Activated CD4-positive, alpha-beta T cell treated with anti-CD3 and anti-CD28 coated beads for 48 hours (primary cell): ENCODE results near the gene NOD2.
A peak's percentile ranks its signal among the peaks of the same experiment; 100 is the strongest.

Experiments used
- DNase-seq: peaks from one replicate; pipeline ENCODE4 v3.0.0-alpha.2; 2020

Gene NOD2

DNA sequence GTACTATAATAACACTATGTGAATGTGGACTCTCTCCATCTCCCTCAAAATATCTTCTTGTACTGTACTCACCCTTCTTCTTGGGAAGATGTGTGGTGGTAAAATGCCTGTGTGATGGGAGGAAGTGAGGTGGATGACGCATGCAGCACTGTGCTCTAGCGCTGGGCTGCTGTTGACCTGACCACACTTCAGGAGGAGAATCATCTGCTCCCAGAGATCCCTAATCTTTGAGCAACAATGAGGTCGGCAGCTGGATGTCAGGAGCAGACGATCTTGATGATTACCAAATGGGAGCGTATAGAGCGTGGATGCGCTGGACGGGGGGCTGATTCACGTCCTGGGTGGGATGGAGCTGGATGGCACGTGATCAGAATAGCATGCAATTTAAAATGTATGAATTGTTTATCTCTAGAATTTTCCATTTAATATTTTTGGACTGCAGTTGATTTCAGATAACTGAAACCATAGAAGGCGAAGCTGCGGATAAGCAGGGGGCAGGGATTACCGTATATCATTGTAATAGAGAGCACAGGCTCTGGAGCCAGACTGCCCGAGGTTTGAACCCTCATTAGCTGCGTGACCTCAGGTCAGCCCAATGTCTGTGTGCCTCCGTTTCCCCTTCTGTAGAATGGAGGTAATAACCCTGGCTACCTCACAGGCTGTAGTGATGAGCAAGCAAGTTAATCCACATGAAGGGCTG is 24.8 kb downstream of the NOD2 start:
- DNase-seq: no peak

DNA sequence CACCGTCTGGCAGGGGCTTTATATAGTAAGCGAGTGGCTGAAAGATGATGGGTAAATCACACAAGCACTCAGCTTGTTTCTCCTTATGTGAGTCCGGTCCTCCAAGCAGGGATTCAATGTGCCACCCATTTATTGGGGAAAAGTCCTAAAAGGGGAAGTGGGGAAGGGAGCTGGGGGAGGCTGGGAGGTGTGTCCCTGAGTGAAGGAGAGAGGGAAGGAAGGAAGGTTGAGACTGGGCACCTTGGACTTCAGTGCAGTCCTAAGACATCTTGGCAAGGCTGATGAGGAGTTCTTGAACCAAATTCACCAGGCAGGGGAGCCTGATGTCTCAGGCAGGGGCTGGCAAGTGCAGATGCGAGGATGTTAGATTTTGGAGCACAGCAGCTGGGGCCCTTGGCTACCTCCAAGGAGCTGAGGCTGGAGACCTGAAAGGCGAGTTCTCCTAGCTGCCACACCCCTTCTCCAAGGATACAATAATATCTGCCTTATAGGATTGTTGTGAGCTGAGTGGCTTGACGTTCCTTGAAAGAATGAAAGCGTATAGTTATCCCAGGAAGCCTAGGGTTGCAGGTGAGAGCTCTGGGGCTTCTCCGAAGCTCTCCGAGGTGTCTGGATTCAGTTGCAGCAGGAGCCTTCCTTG is 25.5 kb downstream of the NOD2 start:
- DNase-seq: no peak

DNA sequence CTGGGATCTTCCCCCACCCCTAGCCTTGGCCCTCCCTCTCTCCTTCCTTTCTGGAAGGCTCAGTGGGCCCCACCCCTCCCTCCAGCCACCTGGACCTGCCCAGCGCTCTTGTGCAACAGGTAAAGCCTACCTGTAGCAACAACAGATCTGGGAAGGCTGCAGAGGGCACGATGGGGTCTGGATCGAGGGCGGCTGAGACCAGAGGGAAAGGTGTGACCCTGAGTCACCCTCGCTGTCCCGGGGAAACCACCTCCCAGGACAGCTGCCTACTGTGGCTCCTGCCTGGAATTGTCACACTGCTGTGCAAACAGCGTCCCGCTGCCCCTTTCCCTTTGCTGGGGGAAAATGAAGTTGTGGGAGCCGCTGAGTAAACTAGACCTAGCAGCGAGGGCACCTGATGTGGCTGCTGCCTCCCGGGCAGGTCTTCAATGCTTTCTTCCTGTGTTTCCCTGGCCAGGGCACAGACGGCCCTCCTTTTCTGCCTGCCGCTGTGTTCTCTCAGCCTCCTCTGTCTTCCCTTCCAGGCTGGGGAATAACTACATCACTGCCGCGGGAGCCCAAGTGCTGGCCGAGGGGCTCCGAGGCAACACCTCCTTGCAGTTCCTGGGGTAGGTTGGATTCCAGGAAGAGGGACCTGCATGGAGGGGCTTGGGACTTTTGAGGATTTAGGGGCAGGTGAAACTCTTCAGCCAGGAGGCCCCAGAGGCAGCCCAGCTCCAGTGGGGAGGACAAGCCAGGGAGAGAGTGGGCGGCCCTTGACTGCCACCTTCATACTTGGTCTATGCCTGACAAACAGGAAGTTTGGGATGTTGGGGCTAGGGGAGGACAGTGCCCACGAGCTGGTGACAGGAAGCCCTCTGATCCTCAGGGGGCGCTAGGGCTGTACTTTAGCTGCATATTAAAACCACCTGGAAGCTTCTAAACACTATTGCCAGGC is 26.3 kb downstream of the NOD2 start:
- no peak for DNase-seq

DNA sequence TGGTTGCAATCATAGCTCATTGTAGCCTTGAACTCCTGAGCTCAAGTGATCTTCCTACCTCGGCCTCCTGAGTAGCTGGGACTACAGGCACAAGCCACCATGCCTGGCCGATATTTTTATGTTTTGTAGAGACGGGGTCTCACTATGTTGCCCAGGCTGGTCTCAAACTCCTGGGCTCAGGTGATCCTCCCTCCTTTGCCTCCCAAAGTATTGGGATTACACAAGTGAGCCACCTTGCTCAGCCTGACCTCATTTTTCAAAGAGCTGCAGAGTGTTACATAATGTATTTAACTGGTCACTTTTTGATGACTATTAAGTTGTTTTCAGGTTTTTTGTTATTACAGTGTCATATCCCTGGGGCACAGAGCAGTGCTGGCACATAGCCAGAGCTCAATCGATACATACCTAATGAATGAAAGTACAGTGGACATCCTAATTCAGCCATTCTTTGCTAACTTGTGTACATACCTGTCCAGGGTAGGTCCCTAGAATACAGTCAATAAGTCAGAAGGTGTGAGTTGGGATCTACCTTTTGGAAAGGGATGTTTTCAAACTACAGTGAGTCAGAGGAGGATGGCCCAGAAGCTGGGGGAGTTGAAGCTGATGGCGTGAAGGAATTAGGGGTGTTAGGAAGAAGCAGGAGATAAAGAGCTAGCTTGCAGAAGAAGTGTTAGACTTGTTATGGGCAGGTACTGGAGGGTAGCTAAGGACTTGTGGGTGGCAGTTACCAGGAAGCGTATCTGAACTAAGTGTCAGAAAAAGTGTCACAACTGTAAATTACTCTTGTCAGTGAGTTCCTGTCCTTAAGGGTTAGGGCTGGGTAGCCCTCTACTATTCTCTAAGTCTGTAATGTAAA is 28.4 kb downstream of the NOD2 start:
- DNase-seq: no peak

DNA sequence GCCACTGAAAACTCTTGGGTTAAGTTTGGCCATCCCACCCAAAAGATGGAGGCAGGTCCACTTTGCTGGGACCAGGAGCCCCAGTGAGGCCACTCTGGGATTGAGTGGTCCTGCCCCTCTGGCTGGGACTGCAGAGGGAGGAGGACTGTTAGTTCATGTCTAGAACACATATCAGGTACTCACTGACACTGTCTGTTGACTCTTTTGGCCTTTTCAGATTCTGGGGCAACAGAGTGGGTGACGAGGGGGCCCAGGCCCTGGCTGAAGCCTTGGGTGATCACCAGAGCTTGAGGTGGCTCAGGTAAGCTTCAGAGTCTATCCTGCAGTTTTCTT is 29.0 kb downstream of the NOD2 start:
- no peak for DNase-seq

DNA sequence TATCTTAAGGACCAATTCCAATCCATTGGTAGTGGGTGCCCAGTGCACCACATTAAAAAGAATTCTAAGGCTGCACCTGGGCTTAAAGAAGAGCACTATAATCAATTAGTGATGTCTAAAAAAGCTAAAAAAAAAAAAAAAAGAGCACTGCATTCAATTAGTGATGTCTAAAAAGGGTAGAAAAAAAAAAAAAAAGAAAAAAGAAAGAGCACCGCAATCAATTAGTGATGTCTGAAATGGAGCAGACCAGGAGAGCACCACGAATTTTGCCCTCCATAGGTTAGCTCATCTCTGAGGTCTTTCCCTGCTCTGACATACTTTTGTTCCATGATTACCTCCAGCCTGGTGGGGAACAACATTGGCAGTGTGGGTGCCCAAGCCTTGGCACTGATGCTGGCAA is 29.6 kb downstream of the NOD2 start:
- DNase-seq: no peak

DNA sequence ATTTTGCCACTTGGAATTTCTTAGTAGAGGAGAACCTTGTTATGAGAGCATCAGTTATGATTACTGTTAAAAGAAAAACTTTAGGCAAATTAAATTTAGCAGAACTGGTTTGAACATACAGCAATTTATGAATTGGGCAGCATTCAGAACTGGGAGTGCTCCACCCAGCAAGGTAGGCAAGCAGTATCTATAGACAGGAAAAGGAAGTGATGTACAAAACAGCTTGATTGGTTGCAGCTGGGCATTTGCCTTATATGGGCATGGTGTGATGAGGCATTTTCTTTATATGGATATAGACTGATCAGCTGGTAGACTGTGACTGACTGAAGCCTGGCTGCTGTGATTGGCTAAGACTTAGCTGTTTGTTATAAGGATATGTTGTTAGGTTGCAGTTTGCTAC is 30.9 kb downstream of the NOD2 start:
- no peak for DNase-seq

DNA sequence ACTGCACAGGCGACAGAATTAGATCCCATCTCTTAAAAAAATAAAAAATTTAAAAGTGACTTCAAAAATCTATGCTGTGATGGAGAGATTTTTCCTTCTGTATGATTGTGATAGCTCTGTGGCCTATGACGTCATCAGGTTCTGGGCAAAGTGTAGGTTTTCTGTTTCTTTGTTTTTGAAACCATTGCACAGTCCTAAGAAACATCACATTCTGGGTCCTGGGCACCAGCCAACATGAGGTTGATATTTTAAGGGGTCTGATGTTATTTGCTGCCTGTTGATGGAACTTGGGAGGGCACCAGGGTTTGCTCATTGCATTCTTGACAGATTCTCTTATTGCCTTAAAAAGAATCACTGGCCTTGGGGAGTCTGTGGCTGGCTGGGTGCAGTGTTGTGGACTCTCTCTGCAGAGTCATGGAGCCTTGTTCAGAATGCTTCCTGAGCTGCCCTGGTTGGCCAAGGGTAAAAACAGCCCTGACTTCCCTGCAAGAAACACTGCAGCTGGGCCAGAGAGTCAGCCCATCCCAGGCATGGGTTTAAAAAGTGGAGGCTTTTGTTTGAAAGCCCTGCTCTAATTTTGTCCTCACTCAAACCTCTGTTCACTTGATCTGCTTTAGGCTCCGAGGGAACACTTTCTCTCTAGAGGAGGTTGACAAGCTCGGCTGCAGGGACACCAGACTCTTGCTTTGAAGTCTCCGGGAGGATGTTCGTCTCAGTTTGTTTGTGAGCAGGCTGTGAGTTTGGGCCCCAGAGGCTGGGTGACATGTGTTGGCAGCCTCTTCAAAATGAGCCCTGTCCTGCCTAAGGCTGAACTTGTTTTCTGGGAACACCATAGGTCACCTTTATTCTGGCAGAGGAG is 38.0 kb downstream of the NOD2 start:
- no peak for DNase-seq

DNA sequence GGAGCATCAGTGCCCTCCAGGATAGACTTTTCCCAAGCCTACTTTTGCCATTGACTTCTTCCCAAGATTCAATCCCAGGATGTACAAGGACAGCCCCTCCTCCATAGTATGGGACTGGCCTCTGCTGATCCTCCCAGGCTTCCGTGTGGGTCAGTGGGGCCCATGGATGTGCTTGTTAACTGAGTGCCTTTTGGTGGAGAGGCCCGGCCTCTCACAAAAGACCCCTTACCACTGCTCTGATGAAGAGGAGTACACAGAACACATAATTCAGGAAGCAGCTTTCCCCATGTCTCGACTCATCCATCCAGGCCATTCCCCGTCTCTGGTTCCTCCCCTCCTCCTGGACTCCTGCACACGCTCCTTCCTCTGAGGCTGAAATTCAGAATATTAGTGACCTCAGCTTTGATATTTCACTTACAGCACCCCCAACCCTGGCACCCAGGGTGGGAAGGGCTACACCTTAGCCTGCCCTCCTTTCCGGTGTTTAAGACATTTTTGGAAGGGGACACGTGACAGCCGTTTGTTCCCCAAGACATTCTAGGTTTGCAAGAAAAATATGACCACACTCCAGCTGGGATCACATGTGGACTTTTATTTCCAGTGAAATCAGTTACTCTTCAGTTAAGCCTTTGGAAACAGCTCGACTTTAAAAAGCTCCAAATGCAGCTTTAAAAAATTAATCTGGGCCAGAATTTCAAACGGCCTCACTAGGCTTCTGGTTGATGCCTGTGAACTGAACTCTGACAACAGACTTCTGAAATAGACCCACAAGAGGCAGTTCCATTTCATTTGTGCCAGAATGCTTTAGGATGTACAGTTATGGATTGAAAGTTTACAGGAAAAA is 38.8 kb downstream of the NOD2 start:
- DNase-seq: no peak

DNA sequence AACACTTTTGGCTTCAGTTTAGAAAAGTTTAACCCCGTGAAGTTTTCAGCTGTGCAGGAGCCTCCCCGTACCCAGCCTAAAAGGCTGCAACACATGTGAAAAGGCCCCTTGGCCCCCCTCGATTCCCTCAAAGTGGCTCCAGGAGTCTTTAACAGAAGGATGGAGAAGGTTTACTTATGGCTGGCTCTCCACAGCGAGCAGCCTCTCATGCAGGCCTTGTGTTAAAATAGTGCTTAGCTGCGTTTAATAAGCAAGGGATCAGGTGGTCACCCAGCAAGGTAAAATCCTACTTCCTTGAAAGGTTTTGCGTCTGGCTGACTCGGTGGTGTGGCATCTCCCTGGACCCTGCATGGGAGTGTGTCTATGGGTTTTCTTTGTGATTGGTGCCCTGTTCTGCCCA is 40.1 kb downstream of the NOD2 start:
- DNase-seq: no peak

DNA sequence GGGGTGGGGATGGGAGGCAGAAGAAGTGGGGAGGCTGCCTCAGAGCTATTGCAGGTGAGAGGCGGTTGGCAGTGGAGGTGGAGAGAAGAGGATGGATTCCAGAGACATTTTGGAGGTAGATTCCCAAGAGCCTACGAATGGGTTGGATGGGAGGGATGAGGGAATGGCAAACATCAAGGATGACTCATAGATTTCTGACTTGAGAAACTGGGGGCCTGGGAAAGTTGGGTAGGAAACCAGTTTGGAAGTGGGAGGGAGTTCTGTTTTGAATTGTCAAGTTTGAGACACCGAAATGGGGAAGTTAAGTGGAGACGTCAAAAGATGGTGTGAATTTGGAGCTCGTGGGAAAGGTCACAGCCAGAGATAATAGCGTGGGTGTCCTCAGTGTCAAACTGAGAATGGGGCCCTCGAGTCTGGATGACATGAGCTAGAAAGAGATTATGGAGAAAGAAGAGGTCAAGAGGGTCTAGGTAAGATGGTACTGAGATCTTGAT is 42.3 kb downstream of the NOD2 start:
- peak; percentile 41 for DNase-seq

DNA sequence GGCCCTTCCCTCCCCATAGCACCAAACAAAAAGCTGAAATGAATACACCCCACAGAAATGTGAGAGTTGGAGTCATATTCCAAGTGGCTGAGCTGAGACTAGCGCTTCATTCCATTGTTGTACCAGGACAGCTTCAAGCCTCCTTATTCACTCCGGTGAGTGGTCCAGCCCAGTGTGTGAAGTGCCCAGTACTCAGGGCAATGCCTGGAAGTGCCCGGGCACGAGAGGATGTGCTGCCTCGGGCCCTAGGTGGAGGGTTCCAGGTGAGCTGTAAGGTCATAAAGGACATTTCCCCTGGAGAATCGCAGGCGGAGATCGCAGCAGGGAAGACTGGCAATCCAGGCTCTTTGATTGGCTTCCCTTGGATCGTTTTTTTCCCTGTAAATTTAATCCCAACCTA is 43.0 kb downstream of the NOD2 start:
- DNase-seq: no peak

DNA sequence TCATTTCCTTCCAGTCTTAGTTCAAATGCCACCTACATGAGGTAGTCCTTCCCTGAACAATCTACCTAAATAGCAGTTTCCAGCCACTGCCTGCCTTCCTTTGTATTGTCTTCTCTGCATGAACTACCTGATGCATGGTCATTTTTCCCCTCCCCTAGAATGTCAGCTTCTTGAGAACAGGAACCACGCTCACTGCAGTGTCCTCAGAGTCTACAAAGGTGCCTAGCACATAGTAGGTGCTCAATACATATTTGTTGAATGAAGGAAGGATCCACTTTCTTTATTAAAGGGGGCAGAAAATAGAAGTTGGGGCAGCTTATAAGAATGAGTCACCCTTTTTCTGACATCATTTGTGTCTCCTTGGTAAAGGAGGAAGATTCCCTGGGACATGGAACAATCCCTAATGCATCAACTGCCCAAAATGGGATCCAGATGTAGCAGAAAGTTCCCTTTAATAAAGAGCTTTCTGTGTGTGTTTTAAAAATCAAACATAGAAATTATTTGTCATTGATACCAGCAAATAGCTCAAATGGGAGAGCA is 44.1 kb downstream of the NOD2 start:
- no peak for DNase-seq

DNA sequence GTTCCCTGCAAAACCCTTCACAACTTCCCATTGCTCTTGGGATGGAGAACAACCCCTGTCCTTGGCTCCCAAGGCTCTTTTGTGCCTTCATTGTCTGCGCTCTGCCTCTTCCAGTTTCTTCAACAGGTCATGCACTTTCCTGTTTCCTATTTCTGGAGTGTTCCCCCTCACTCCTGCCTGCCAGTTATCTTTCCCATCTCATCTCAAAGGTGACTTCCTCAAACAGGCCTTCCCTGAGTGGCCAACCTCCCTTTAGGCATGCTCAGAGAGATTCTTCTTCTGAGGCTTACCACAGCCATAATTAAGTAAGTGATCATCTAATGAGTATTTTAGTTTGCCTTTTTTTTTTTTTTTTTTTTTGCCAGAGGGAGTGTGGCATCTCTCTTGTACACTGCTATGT is 45.6 kb downstream of the NOD2 start:
- no peak for DNase-seq

DNA sequence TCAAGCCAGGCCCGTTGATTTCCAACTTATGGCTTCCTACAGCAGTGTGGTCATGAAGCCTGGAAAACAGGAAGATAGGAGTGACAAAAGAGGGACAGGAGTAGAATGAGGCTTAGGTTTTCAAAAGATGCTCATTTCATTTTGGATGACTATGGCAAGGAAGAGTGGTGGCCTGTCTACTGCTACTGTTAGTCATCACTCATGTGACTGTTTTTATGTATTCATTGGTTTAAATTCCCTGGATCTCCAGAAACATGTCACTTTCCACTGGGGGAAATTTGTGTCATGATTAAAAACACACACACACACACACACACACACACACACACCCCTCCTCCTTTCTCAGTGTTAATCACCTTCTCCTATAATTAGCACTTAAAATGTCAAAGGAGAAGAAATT is 47.3 kb downstream of the NOD2 start:
- DNase-seq: no peak

DNA sequence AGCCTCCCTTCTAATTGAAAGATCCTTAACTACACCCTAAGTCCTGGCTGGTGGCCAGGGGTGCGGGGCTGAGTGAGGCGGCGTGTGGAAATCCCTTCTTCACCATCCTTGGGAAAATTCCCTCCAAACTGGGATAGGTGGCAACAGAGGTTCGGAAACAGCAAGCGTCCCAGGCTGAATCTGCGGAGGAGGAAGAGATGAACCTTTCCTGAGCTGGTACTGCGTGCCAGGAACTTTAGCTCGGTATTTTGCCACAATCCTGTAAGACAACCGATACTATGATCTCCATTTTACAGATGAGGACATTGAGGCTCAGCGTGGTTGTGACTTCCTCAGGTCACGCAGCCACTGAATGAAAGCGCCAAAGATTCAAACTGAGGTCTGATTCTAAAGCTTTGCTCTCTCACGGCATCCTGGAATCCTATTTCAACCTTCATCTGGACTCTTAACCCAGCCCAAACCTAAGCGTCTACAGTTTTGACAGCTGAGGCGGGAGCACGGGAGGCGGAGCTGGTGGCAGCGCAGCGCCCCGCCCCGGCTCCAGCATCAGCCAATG is 47.9 kb downstream of the NOD2 start:
- DNase-seq: no peak

DNA sequence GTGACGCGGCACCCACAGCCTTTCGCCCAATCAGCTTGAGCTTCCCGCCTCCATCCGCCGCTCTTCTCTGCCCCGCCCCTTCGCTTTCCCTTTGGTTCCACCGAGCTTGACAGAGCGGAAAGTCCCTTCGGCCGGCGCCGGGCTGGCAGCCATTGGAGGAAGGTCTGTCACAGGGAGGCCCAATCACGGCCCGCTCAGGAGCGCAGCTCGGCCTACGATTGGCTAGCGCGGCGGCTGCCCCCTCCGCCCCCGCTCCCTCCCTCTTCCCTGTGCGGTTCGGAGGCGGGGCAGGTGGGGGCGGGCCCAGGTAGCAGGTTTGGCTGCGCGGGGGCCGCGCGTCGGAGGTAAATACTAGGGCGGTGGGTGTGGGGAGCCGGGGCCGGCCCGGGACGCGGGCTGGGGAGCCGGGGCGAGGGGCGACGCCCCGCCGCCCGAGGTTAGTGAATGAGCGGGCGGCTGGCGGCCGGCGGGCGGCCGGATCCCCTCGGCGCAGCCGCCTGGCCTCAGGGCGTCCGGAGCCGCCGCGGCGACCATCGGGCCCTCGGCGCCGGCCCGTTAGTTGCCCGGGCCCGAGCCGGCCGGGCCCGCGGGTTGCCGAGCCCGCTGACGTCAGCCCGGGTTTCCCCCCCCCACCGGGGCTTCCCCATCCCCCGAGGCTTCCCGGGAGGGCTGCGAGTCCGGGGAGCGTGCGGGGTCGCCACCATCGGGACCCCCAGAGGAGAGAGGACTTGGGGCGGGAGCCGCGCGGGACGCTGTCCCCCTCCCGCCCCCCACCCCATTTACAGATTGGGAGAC is 48.6 kb downstream of the NOD2 start, which contains the start of gene CYLD:
TSS of gene CYLD (plus strand) at position 306 of the 795 bp plus-strand sequence. CDS start 7,613 bp downstream, outside the sequence.
- DNase-seq: peak; percentile 100

DNA sequence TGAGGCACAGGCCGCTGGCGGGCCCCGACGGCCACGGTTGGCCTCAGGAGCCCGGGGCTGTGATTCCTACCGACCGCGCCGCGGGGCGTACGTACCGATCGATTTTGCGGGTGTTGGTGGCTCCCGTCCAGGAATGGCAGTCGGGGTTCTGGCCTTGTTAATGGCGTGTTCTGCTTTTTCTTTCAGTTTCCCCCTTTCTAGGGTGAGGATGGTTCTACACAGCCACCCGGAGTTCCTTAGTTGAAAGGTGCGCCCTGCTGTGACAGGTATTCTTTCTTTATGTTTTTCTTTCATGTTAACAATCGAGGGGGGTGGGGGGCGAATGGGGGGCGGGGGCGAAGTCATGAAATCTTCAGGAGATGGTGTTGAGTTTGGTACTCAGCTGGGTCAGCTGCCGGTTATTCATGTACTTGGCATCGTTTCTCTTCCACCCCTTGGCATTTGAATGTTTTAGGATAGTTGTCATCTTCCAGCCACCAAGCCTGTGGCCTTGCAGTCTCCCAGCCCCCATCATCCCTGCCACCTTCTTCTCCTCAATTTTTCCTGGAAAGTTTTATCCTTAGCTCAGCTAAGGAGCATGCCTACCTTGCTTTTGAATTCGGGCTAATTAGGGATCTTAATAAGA is 49.3 kb downstream of the NOD2 start:
- DNase-seq: peak; percentile 66
